NCI-H146 treated with DMSO at 0.1 percent for 48 hours (cell line): ENCODE data around the gene CEP350.

Experiments used
- DNase-seq: peaks from one replicate; lab custom pipeline; 2025; ENCODE audit not compliant: unreplicated experiment; lab: John Stamatoyannopoulos, UW

Gene CEP350

GRCh38 chr1:180154325-180155181 lies 199.9 kb downstream of the CEP350 start, which contains the start of gene QSOX1:
Gene QSOX1 (plus strand): TSS chr1:180154869. CDS start chr1:180154908, 39 bp downstream.
- peak; percentile 44 for DNase-seq

- no peak for DNase-seq
Observed at GRCh38 chr1:180155182-180155682, 200.6 kb downstream of the CEP350 start.

GRCh38 chr1:180156201-180156600 lies 201.6 kb downstream of the CEP350 start:
- no peak for DNase-seq

- no peak for DNase-seq
Observed at GRCh38 chr1:180156631-180157091, 202.1 kb downstream of the CEP350 start.

- no peak for DNase-seq
Observed at GRCh38 chr1:180157108-180157507, 202.5 kb downstream of the CEP350 start.

GRCh38 chr1:180157576-180158057 lies 203.0 kb downstream of the CEP350 start:
- DNase-seq: peak; percentile 98

GRCh38 chr1:180158149-180159147 lies 203.8 kb downstream of the CEP350 start:
- DNase-seq: no peak

- DNase-seq: no peak
Observed at GRCh38 chr1:180160357-180160756, 205.7 kb downstream of the CEP350 start.

GRCh38 chr1:180163041-180163440 lies 208.4 kb downstream of the CEP350 start:
- no peak for DNase-seq
